ENCODE data around the gene C2orf76.

DNA sequence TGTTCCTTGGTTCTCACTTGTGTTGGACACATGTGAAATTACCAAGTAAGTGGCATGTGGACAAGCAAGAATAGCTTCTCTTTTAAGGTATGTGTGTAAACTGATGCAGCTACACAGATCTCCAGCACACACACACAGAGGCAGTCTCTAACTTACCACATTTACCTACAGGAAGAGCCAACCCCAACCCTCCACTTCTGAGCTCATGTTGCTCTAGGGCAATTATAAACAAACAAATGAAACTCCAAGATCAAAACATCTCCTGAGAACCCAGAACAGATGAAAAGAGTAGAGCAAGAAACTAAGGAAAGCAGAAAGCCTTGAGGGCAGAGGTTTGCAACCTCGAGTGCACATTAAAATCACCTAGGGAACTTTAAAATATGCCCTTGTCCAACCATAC is 49.0 kb upstream of the C2orf76 start:
- TF ChIP-seq, protein P1, sequence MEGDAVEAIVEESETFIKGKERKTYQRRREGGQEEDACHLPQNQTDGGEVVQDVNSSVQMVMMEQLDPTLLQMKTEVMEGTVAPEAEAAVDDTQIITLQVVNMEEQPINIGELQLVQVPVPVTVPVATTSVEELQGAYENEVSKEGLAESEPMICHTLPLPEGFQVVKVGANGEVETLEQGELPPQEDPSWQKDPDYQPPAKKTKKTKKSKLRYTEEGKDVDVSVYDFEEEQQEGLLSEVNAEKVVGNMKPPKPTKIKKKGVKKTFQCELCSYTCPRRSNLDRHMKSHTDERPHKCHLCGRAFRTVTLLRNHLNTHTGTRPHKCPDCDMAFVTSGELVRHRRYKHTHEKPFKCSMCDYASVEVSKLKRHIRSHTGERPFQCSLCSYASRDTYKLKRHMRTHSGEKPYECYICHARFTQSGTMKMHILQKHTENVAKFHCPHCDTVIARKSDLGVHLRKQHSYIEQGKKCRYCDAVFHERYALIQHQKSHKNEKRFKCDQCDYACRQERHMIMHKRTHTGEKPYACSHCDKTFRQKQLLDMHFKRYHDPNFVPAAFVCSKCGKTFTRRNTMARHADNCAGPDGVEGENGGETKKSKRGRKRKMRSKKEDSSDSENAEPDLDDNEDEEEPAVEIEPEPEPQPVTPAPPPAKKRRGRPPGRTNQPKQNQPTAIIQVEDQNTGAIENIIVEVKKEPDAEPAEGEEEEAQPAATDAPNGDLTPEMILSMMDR (IDR thresholded peaks at IDR 0.05), result no peak
- TF ChIP-seq POLR2A (IDR thresholded peaks at IDR 0.05), result no peak
